COLO668 (cell line): ENCODE measurements around the gene FASTKD1.
"Not testable (repeated sequence)": the region's sequence is repeated elsewhere in the genome, so short reads cannot be mapped to it uniquely, and the experiment has no call there.

Source experiments
- DNase-seq: peaks from one replicate; lab custom pipeline; 2025; ENCODE audit not compliant: unreplicated experiment; lab: John Stamatoyannopoulos, UW

The FASTKD1 gene

GRCh38 chr2:169572189-169572588, 1.5 kb downstream of the FASTKD1 start:
- DNase-seq = no peak

GRCh38 chr2:169571571-169571970, 2.1 kb downstream of the FASTKD1 start:
- DNase-seq = no peak

- not testable (repeated sequence) for DNase-seq
These were observed 2.9 kb downstream of the FASTKD1 start for GRCh38 chr2:169570752-169571151.

GRCh38 chr2:169569948-169570347, 3.7 kb downstream of the FASTKD1 start:
- DNase-seq = no peak

- no peak for DNase-seq
These were observed 8.0 kb downstream of the FASTKD1 start for GRCh38 chr2:169565686-169566085.

- no peak for DNase-seq
These were observed 11.1 kb downstream of the FASTKD1 start for GRCh38 chr2:169562519-169562918.

- not testable (repeated sequence) for DNase-seq
These were observed 11.6 kb downstream of the FASTKD1 start for GRCh38 chr2:169562084-169562483.

- DNase-seq = no peak
These were observed 12.3 kb downstream of the FASTKD1 start for GRCh38 chr2:169561364-169561763.

- DNase-seq = no peak
These were observed 26.9 kb downstream of the FASTKD1 start for GRCh38 chr2:169546756-169547155.

- DNase-seq = no peak
These were observed 31.2 kb downstream of the FASTKD1 start for GRCh38 chr2:169542433-169542832.

- DNase-seq = no peak
These were observed 33.5 kb downstream of the FASTKD1 start for GRCh38 chr2:169540146-169540545.

- not testable (repeated sequence) for DNase-seq
These were observed 34.2 kb downstream of the FASTKD1 start for GRCh38 chr2:169539460-169539859.

GRCh38 chr2:169528271-169528701, 45.4 kb downstream of the FASTKD1 start:
- DNase-seq = peak; percentile 66

GRCh38 chr2:169526451-169526850, 47.2 kb downstream of the FASTKD1 start:
- DNase-seq = no peak

GRCh38 chr2:169525434-169525833, 48.2 kb downstream of the FASTKD1 start:
- no peak for DNase-seq

GRCh38 chr2:169523681-169524080, 50.0 kb downstream of the FASTKD1 start:
- no peak for DNase-seq

GRCh38 chr2:169520896-169521295, 52.8 kb downstream of the FASTKD1 start:
- no peak for DNase-seq

- not testable (repeated sequence) for DNase-seq
These were observed 57.1 kb downstream of the FASTKD1 start for GRCh38 chr2:169516488-169516995.

GRCh38 chr2:169514758-169515157, 58.9 kb downstream of the FASTKD1 start:
- not testable (repeated sequence) for DNase-seq

- no peak for DNase-seq
These were observed 59.7 kb downstream of the FASTKD1 start for GRCh38 chr2:169513926-169514325.

- DNase-seq = no peak
These were observed 60.6 kb downstream of the FASTKD1 start for GRCh38 chr2:169513094-169513493.

GRCh38 chr2:169512525-169512924, 61.1 kb downstream of the FASTKD1 start:
- no peak for DNase-seq

GRCh38 chr2:169511818-169512217, 61.8 kb downstream of the FASTKD1 start:
- DNase-seq = no peak
